ENCODE results near the gene FKBP9.
A peak's percentile ranks its signal among the peaks of the same experiment; 100 is the strongest.
"Not testable (repeated sequence)": the region's sequence is repeated elsewhere in the genome, so short reads cannot be mapped to it uniquely, and the experiment has no call there.

FKBP9 gene

GRCh38 chr7:32952876-32953275, 4.4 kb upstream of the FKBP9 start:
- no peak for DNase-seq

- DNase-seq = peak; percentile 54 to 72
Observed at GRCh38 chr7:32958046-32959025, 1.1 kb downstream of the FKBP9 start.

- DNase-seq = peak; percentile 20 to 58
Observed at GRCh38 chr7:32963880-32964301, 6.7 kb downstream of the FKBP9 start.

GRCh38 chr7:32964461-32965159, 7.4 kb downstream of the FKBP9 start:
- not testable (repeated sequence) for DNase-seq

GRCh38 chr7:32966489-32967267, 9.4 kb downstream of the FKBP9 start:
- not testable (repeated sequence) for DNase-seq

- not testable (repeated sequence) for DNase-seq
Observed at GRCh38 chr7:32967268-32967582, 10.0 kb downstream of the FKBP9 start.

- DNase-seq = peak in 1 of 2 experiments; percentile 16
Observed at GRCh38 chr7:32971967-32972366, 14.7 kb downstream of the FKBP9 start.

GRCh38 chr7:32977159-32977558, 19.9 kb downstream of the FKBP9 start:
- DNase-seq = peak in 1 of 2 experiments; percentile 31

GRCh38 chr7:32979246-32979645, 22.0 kb downstream of the FKBP9 start:
- not testable (repeated sequence) for DNase-seq

- not testable (repeated sequence) for DNase-seq
Observed at GRCh38 chr7:32979902-32980301, 22.7 kb downstream of the FKBP9 start.

GRCh38 chr7:32988148-32988547, 30.9 kb downstream of the FKBP9 start:
- peak in 1 of 2 experiments; percentile 27 for DNase-seq

- not testable (repeated sequence) for DNase-seq
Observed at GRCh38 chr7:32991068-32991585, 33.9 kb downstream of the FKBP9 start.

- DNase-seq = not testable (repeated sequence)
Observed at GRCh38 chr7:32991975-32992700, 34.9 kb downstream of the FKBP9 start.

GRCh38 chr7:32992750-32993149, 35.5 kb downstream of the FKBP9 start:
- not testable (repeated sequence) for DNase-seq

GRCh38 chr7:32997956-32998355, 40.7 kb downstream of the FKBP9 start:
- DNase-seq = peak in 1 of 2 experiments; percentile 38

GRCh38 chr7:32998361-32999171, 41.3 kb downstream of the FKBP9 start:
- peak; percentile 70 to 85 for DNase-seq

- DNase-seq = not testable (repeated sequence)
Observed at GRCh38 chr7:32999380-32999779, 42.1 kb downstream of the FKBP9 start.

- not testable (repeated sequence) for DNase-seq
Observed at GRCh38 chr7:33003111-33003510, 45.9 kb downstream of the FKBP9 start.

GRCh38 chr7:33004104-33004616, 46.9 kb downstream of the FKBP9 start:
- DNase-seq = not testable (repeated sequence)

- DNase-seq = not testable (repeated sequence)
Observed at GRCh38 chr7:33005193-33005592, 48.0 kb downstream of the FKBP9 start.

GRCh38 chr7:33005690-33006089, 48.5 kb downstream of the FKBP9 start:
- DNase-seq = not testable (repeated sequence)

Measured in NCI-H2081 (cell line).